PC-3 (cell line): ENCODE measurements around the gene ST8SIA2.

Experiments
- CTCF ChIP-seq: fragments of 300-600 bp; sonication (generic); conservative IDR thresholded peaks from 2 replicates; pipeline ENCODE4 v1.5.1; 2017; ENCODE audit warnings: antibody characterized with exemption, low read depth, mild to moderate bottlenecking, low read length
- EZH2 ChIP-seq: fragments of 300-600 bp; sonication (generic); IDR thresholded peaks from one replicate; pipeline ENCODE4 v1.6.1; 2017; ENCODE audit warnings: antibody characterized with exemption, mild to moderate bottlenecking, low read length; ENCODE audit not compliant: unreplicated experiment

- TF ChIP-seq CTCF (no peak), EZH2 (no peak)
These were observed 66.3 kb downstream of the ST8SIA2 start for GRCh38 chr15:92460023-92460422.
